Kidney glomerular epithelial cell (primary cell): Measurements from ENCODE around the gene CSNK1D.

Experiments
- DNase-seq: peaks from one replicate; lab custom pipeline; 2025; lab: John Stamatoyannopoulos, UW

Gene CSNK1D

GRCh38 chr17:82273327-82274133, at the start of gene CSNK1D:
CSNK1D (minus strand) TSS chr17:82273700; CDS start chr17:82273381, 319 bp downstream.
- peak; percentile 60 for DNase-seq

DNA sequence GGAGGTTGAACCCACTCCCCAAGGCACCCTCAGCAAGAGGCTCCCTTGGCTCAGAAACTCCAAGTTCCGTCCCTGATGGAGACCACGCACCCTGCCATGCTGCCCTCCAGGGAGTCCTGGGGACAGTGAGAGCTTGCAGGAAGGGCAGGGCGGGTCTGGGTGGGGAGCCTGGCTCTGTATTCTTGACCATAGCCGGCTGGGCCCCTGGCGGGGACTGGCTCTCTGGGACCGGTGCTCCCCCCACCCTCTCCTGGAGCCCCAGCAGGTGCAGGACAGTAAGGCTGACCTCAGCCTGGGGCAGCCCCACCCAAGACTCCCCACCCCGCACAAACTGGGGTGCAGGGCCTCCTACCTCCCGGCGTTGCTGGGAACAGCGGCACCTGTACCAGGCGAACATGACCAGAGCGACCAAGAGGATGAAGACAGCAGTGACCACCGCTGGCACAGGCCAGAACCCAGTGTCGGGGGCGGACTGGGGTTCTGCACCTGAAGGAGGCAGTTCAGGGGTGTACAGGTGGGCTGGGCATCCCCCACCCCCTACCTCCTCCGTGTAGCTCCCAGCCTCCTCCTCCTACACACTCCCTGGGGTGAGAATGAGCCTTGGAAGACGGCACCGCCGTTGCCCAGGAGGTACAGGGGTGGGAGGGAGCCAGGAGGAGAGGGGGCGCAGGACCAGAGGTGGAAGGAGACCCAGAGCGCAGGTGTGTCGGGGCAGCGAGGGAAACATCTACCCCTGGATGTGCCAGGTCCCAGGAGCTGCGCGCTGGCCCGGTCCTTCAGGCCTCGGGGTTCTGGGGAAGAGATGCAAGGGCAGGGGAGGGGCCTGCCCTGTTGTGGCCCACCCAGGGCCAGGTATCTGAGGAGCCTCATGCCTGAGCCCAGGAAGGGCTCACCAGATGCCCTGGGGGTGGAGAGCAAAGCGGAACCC, 49.3 kb upstream of the CSNK1D start:
- no peak for DNase-seq

DNA sequence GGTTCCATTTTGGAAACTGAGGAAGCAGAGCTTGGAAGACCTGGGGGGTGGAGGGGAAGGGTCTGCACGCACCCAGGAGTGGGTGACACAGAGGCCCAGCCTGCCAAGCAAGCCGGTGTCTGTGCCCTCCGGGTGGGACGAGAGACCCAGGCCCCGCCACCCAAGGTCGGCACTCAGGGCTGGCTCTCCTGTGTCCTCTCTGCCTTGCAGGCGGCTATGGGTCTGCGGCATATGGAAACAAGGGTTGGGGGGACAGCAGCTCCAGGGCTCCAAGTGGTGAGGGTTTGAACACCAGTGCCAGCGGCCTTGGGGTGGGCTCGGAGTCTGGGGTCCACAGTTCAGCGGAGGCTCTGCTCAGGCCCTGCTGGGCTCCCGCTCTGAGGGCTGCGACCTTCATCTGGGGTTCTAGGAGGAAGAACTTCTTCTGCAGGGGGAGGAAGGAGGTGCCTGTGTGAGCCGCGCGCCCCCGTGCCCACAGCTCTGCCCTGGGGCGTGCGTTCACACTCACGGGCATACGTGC, 48.5 kb upstream of the CSNK1D start:
- DNase-seq, result no peak

- no peak for DNase-seq
Measured at GRCh38 chr17:82320956-82321927, 47.7 kb upstream of the CSNK1D start.

- no peak for DNase-seq
Measured at GRCh38 chr17:82320140-82320840, 46.8 kb upstream of the CSNK1D start.

DNA sequence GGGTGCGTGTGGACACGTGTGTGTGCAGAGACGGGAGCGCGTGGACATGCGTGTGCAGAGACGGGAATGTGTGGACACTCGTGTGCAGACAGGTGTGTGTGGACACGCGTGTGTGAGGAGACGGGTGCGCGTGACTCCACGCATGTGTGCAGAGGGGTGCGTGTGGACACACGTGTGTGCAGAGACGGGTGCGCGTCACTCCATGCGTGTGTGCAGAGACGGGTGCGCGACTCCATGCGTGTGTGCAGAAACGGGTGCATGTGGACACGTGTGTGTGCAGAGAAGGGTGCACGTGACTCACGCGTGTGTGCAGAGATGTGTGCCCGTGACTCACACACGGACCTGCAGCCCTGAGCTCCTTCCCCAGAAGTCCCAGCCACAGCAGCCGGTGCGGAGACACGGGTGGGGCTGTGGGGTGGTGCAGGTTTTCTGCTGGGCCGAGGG, 46.1 kb upstream of the CSNK1D start:
- DNase-seq, result no peak

GRCh38 chr17:82318772-82319606, 45.5 kb upstream of the CSNK1D start:
- DNase-seq, result no peak

- DNase-seq, result no peak
Measured at GRCh38 chr17:82318169-82318498, 44.6 kb upstream of the CSNK1D start.

DNA sequence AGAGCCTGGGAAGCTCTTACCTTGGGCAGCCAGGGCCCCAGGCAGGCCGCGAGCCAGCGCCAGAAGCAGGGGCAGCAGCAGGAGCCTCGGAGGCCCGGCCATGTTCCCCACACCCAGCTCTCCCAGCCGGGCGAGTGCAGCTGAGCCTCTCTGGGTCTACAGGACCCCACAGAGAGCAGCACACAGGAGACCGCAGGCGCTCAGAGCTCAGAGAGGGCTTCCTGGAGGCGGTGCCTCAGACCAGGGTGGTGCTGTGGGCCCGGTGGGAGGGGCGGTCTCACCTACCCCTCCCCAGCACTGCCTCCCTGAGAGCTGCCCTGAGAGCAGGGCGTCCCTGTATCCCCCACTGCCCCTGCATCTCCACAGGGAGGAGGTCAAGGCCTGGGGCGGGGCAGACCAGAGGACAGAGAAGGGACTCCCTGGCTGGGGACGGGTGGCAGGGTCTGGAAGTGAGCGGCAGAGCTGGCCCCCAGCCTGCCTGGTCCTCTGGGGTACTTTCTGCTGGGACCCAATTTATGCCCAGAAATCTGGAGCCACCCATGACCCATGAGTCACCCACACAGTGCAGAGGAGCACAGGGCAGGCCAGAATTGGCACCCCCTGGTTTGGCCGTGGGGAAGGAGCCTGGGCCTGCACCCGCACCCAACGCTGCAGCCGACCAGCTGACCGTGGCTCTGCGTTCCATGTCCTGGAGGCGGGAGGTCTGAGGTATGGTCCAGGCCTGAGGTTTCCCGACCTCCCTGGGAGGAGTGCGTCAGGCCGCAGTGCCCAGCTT, 44.1 kb upstream of the CSNK1D start, which contains the start of gene CD7:
Gene CD7 (minus strand): TSS at position 215 of the 775 bp plus-strand sequence. CDS start 113 bp downstream, at position 102.
- DNase-seq, result no peak

- no peak for DNase-seq
Measured at GRCh38 chr17:82316651-82317393, 43.3 kb upstream of the CSNK1D start.

GRCh38 chr17:82315703-82316358, 42.3 kb upstream of the CSNK1D start:
- no peak for DNase-seq

DNA sequence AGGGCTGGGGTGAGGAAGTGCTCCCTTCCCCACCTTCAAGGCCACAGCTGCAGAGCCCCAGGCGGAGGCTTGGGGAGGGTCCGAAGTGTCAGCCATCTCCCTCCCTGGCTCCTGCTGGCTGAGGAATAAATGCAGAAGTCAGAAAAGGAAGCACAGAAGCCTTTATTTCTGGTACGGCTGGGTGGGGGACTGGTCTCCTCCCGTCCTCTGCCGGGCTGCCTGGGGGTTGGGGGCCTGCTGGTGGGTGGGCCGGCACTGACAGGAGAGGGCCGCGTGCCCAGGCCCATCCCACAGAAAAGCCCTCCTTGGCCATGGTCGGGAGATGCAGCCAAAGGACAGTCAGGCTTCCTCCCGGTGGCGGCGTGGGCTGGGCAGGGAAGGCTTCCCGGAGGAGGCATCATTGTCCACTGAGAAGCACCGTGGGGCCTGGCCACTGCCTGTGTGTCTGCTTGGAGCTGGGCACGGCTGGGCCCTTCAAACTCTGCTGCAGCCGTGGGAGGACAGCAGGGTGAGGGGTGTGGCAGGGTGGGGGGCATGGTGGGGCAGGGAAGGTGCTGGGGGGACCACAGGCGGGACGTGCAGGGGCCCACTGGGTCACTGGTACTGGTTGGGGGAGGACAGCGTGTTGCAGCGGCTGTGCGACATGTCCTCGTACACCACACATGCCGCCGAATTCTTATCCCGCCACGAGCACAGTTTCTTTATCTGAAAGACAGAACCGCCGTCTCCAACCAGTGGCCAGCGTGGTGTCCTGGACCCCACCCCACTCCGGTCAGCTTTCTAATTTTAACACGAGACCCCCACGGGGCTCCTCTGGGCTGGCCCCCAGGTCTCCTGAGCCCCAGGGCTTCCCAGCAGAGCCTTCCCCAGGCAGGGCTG, 41.5 kb upstream of the CSNK1D start:
- no peak for DNase-seq

GRCh38 chr17:82314012-82314726, 40.7 kb upstream of the CSNK1D start:
- no peak for DNase-seq

- DNase-seq, result no peak
Measured at GRCh38 chr17:82313195-82314011, 39.9 kb upstream of the CSNK1D start.

- no peak for DNase-seq
Measured at GRCh38 chr17:82311971-82312370, 38.5 kb upstream of the CSNK1D start.
